Keratinocyte (primary cell): ENCODE data around the gene LRRC3C.

Experiments
- CTCF ChIP-seq, 3 experiments: IDR thresholded peaks in 1 of 3; conservative IDR thresholded peaks in 1 of 3; optimal IDR thresholded peaks in 1 of 3; 2 replicates in 2 of 3; 3 replicates in 1 of 3; pipeline versions ENCODE3 to v1.5.1; 2011; ENCODE audit warnings: low read length in 3 of 3, mild to moderate bottlenecking in 3 of 3, moderate library complexity in 2 of 3, control low read depth in 1 of 3, inconsistent platforms in 1 of 3; ENCODE audit not compliant: insufficient read depth in 2 of 3; ENCODE audit errors: extremely low read depth in 1 of 3
- EZH2 ChIP-seq: IDR thresholded peaks from one replicate; pipeline ENCODE4 v1.6.1; 2012; ENCODE audit warnings: inconsistent platforms, mild to moderate bottlenecking, low read length, moderate library complexity

GRCh38 chr17:39965017-39965699 lies 37.6 kb downstream of the LRRC3C start:
- TF ChIP-seq CTCF (optimal IDR thresholded peaks at IDR 0.05 in 1 of 3, IDR thresholded peaks at IDR 0.05 in 1 of 3, conservative IDR thresholded peaks at IDR 0.05 in 1 of 3; ENCODE audit: extremely low read depth in 1 of 3, insufficient read depth in 2 of 3, low read length in 3 of 3) (no peak), EZH2 (no peak)
